AG04449 (cell line): ENCODE data around the gene PLXNC1.

Source experiments
- CTCF ChIA-PET: fragments of 350-600 bp; formaldehyde crosslinking; extraction: SDS; loops from one replicate; lab custom pipeline; 2021; ENCODE audit warnings: antibody characterized with exemption; lab: Yijun Ruan, JAX
- POLR2A ChIA-PET: fragments of 400-600, 350-600 bp; formaldehyde crosslinking; extraction: SDS; loops from one replicate; lab custom pipeline; 2020; ENCODE audit warnings: antibody characterized with exemption, inconsistent platforms; lab: Yijun Ruan, JAX
- DNase-seq: peaks from one replicate; pipeline ENCODE4 v3.0.0-alpha.2; 2010; ENCODE audit warnings: low read depth, low spot score
- H3K4me3 ChIP-seq: 2 replicates; pipeline ENCODE4 v1.5.1; 2011; ENCODE audit warnings: low read depth, mild to moderate bottlenecking, control low read depth, low read length
- TF ChIP-seq, protein P1 (sequence below): IDR thresholded peaks from one replicate; pipeline ENCODE4 v1.5.1; 2011; ENCODE audit warnings: mild to moderate bottlenecking, moderate library complexity, low read length, control low read depth, inconsistent platforms; ENCODE audit not compliant: insufficient read depth; ENCODE audit errors: missing control alignments

Gene PLXNC1

DNA sequence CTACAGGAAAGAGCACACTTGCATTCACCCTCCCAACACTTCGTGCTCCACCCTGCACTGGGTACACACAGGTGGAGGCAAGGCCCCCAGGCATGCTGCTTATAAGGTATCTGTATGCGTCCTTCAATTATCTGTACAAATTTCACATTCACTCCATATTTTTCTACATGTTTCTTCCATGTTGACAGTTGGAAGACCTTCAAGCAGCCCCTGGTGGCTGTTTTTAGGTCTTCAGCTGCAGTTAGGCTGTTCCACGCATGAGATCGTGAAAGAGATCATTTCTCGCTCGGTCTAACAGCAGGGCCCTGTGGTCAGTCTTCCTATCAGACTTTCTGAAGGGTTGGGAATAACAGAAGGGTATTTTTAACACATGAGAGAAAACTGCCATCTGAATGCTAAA lies 47.1 kb downstream of the PLXNC1 start:
- H3K4me3 ChIP-seq = no peak overlapping the region
- no peak for DNase-seq
- POLR2A ChIA-PET = no interaction called here
- TF ChIP-seq, protein P1, sequence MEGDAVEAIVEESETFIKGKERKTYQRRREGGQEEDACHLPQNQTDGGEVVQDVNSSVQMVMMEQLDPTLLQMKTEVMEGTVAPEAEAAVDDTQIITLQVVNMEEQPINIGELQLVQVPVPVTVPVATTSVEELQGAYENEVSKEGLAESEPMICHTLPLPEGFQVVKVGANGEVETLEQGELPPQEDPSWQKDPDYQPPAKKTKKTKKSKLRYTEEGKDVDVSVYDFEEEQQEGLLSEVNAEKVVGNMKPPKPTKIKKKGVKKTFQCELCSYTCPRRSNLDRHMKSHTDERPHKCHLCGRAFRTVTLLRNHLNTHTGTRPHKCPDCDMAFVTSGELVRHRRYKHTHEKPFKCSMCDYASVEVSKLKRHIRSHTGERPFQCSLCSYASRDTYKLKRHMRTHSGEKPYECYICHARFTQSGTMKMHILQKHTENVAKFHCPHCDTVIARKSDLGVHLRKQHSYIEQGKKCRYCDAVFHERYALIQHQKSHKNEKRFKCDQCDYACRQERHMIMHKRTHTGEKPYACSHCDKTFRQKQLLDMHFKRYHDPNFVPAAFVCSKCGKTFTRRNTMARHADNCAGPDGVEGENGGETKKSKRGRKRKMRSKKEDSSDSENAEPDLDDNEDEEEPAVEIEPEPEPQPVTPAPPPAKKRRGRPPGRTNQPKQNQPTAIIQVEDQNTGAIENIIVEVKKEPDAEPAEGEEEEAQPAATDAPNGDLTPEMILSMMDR = no peak
- CTCF ChIA-PET = no interaction called here

DNA sequence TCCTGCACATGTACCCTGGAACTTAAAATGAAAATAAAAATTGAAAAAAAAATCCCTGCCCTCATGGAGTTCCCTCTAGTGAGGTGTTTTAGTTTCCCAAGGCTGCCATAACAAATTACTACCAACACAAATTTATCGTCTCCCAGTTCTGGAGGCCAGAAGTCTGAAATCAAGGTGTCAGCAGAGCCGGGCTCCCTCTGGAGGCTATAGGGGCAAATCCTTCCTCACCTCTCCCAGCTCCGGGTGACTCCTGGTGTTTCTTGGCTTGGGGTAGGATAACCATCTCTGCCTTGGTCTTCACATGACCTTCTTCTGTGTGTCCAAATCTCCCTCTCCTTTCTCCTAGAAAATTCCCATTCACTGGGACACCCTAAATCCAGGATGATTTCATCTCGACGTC lies 50.1 kb downstream of the PLXNC1 start:
- TF ChIP-seq, protein P1 = no peak
- no peak for DNase-seq
- H3K4me3 ChIP-seq = no peak overlapping the region
- ChIA-PET POLR2A (no interaction called here), CTCF (no interaction called here)

DNA sequence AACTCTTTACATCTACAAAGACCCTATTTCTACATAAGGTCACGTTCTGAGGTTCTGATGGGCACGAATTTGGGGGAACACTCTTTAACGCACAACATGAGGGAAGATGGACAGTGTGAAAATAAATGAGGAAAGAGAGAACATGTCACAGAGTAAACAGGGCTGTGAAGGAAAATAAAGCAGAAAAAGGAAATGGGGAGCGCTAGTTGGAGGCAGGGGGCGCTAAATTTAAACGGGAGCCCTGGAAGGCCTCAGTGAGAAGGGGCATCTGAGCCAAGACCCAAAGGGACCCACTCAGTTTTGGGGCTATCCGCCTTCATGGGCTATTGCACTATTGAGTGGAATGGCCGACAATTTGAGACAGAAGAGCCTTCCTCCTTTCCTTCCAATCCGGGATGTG lies 50.5 kb downstream of the PLXNC1 start:
- ChIA-PET CTCF (no interaction called here), POLR2A (no interaction called here)
- DNase-seq = no peak
- H3K4me3 ChIP-seq = no peak overlapping the region
- TF ChIP-seq, protein P1 = no peak

DNA sequence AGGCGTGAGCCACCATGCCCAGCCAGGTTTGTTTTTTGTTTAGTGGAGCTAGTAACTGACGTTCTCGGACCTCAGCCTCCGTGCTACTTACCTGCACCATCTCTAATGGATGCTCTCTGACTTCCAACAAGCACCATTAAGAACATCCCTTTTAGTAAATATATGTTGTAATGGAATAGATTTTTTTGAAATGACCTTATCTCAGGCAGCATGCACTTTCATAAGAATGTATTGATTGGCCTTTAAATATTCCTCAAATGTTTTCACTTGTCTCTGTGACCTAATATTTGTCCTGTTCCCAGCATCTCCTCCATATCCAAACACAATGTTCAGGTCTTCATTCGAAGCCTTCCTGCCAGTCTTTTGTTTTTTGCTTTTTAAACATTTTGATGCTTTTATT lies 51.7 kb downstream of the PLXNC1 start:
- no peak overlapping the region for H3K4me3 ChIP-seq
- DNase-seq = no peak
- POLR2A ChIA-PET = no interaction called here
- TF ChIP-seq, protein P1 = no peak
- CTCF ChIA-PET = no interaction called here

DNA sequence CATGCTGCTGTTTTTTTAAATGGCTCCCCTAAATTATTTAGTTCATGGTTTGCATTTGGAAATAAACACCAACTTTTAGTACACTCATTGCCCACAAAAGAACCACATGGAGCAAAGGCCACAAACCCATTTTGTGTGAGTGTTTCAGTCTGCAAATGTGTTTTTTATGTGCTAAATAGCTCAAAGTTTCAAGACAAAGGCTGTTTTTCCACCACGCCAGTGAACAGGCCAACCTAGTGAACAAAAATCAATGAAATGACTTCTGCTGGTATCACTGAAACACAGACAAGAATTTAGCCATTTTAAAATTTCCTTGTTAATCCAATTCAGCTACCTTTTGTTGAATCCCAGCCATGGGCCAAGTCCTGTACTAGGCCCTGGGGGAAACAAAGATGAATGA lies 52.3 kb downstream of the PLXNC1 start:
- CTCF ChIA-PET = no interaction called here
- POLR2A ChIA-PET = no interaction called here
- H3K4me3 ChIP-seq = no peak overlapping the region
- no peak for DNase-seq
- TF ChIP-seq, protein P1 = no peak

DNA sequence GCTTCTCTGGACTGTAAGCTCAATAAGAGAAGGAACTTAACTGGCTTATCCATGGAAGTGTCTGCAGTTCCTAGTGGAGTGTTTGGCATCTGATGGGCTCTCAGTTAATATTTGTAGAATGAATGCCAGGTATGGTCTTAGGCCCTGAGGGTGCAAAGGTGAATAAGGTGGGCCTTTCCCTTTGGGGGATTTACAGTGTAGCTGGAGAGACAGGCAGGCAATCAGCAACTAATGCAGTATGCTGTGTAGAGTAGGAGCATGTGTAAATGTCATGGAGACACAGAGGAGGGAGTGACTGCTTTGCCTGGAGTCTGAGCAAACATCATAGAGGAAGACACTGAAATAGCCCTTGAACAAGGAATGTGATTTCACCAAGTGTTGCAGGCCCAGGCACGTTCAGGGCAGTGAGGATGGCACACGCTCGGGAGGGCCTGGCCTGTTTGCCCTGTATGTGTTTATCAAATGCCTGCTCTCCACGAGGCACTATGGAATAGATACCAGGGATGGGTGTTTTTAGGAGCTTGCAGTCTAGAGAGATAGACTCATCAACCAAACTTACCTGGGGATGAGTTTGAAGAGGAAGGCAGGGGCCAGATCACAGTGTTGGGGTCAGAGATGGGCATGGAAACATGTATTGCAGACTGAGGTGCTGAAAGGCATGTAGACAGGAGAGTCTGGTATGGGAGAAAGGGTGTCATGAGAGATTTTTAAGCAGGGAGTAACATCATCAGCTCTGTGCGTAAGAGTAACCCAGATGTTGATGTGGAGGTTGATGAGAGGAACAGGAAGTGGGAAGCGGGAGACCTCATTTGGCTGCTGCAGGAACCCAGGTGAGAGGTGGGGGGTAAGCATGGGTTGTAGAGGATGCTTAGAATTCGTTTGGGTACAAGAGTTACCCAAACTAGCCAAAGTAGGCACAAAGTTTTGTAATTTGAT lies 54.1 kb downstream of the PLXNC1 start:
- H3K4me3 ChIP-seq = no peak overlapping the region
- ChIA-PET CTCF (no interaction called here), POLR2A (no interaction called here)
- TF ChIP-seq, protein P1 = no peak
- no peak for DNase-seq
